NCI-H2196 treated with DMSO at 0.1 percent for 48 hours (cell line): ENCODE results near the gene ARID1B.

Experiments
- DNase-seq: peaks from one replicate; lab custom pipeline; 2025; ENCODE audit not compliant: unreplicated experiment; lab: John Stamatoyannopoulos, UW

ARID1B gene

DNA sequence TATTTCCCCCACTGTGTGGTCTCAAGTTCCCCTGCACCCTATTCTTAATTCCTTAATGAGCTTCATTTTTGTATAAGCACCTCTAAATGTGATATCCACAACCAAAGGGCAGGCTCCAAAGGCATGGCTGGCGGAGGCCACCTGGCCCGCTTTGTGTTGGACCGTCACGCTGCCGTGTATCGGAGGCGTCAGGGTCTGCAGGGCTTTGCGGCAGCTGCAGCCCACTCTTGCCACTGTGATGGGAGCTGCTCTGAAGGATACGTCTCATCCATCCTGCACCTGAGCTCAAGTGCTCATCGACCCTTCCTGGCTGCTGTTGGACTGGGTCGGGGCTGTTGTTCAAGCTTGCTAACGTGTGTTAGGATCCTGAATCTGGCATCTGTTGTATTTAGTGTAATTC is 177.6 kb downstream of the ARID1B start:
- DNase-seq: no peak

DNA sequence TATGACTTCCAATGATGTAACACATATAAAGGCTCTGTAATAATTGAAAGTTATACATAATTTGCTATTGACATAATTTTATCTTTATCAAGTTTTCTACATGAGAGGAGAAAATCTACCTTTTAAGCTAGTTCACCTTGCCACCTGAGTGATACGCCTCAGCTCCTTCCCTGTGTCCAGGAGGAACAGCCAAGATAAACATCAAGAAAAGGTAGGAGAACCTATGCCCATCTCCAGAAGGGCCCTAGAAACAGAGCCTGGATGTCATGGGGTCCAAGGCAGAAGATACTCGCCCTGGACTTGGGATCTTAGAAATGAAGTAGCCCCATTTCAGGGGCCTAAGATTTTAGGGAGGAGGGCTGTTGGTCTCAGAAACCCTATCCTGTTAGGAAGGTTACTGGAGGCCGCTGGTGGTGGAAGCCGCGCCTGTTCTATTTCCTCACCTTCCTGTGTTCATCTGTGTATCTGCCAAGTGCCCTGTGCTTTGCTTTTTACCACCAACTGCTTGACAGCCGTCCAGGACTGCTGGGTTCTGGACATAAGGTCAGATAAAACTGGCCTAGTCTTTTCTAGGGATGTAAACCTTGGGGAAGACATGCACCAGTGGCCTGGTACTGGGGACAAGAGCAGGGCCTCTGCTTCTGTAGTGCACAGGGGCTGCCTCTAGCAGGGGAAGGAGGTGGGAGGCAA is 178.5 kb downstream of the ARID1B start:
- DNase-seq: no peak

DNA sequence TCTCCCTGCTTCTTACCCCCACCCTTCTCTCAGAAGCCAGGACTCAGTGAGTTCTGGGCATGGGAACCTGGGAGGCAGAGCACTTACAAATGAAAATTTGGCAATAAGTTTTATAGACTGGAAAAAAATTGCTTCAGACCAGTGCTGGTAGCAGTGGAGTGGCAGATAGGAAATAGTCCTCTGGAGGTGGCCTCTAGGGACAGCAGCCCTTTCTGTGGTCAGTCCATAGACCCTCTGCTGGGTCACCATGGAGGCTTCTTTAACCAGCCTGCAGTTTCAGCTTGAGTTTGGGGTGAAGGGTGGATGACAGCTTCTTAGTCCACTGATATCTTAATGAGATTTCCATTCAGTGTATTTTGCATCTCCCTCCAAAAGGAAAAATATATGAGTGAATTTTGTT is 179.1 kb downstream of the ARID1B start:
- no peak for DNase-seq

DNA sequence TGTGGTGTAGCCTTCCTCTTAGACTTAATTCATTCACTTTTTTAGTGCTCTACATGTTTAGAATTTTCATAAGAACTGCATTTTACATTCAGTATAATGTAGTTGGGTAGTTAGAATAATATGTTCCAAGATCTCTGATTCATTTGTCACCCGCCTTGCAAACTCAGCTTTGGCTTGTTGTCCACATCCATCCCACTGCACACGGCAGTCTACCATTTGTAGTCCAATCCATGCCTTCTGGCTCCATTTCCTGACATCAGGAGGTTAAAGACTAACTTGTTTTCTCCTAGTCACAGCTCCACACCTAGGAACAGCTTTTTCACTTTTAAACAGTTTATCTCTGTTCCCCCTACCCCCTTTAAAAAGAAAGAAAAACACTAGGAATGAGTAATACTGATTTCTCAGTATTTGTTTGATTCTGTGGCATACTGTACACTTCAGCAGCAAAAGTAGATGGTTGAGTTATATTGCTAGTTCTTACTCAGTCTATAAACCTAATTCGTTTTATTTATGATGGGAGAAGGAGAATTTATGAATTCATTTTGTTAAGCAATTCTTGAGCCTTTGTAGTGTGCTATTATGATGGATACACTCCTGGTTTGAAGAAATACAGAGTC is 180.9 kb downstream of the ARID1B start:
- no peak for DNase-seq

DNA sequence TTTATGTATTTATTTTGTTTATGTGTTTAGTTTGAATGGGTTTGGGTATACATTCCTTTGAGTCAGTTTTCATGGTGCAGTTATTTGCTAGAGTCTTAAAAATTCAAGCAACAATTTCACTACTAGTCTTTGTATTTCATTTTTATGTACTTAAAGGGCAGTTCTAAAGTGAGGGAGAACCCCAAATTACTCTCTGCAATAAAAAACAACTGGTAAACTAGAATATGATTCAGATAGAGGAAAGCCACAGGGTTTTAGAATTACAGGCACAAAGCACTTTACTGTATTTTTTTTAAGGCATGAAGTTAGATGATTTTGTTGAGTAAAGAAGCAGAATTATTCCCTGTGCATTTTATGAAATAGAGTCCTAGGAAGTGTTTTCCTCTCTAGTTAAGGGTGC is 183.3 kb downstream of the ARID1B start:
- no peak for DNase-seq

DNA sequence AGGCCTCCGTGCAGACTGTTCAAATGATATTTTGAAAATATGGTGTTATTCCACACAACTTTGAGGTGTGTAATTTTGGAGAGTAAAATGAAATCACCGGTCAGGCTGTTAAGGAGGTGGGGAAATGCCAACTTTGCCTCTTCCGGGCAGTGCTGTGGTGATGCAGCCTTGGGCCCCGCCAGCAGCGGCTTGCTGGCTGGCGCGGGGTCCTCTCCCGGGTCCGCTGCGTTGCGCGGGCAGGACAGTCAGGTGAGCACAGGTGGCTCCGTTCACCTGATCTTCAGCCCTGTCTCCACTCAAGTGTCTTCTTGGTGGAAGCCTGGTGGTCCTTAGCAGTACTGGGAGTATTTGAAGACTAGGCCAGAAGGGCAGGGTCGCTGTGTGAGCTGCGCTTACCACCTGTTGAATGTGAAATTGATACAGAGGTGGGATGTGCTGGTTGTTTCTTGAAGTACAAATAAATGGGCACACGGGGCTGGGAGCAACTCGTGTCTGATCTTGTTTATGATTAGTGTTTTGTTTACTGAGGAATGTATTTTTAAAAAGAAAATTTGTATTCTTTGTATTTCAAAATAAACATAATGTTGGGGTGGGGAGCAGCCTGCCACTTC is 184.2 kb downstream of the ARID1B start:
- no peak for DNase-seq

DNA sequence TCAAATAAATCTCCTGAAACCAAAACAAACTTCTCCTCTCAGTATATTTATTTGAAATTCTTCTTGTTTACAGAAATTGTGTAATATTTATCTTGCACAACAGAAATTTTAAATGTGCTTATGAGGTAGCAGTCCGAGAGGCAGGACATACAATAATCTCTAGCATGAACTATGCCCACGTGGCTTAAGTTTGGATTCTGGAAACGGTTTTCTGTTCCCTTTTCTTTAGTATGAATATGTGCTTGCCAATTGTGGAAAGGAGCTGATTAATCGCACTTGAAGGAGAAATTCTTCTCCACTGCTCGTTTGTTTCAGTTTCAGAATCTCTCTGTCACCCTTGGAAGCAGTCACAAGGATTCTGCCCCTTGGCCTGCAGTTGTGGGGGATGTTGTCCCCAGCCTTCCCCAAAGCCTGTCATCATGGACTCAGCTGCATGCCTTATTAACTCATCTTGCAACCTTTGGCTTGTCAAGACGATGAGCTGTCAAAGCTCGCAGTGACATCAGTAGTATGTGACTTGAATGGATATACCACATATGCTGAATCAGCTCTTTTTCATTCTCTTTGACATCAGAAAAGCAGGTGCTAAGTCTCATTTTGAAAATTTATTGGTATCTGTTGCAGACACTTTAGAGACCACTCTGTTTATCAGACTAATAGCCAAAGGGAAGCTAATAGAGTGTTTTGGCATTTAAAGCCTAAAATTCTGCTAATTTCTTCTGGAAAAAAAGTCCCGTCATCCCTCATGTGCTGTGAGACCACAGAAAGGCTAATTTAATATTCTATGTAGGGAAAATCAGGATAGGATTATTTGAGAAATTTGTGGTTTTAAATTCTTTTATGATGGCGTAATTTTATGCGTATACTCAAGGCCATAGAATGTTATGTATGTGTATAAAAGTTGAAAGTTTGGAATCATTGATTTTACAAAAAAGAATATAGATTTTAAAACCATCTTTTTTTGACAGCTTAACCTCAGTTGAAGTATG is 186.8 kb downstream of the ARID1B start:
- DNase-seq: no peak

DNA sequence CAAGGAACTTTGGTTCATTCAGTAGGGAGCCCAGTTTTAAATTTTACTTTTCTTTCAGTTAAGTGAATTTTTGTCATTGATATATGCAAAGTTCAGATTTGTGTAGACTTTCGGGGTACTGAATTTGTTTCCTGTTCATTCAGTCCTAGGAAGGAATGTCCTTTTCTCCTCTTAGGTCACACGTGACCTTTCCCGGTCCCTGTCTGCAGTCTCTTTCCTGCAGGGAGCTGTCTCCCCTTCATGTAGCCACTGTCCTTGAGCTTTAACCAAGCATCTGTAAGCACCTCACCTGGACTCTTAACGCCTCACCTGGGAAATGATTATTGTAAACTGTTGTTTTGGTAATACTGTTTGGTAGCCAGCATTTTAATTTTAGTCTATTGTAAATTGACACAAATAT is 190.7 kb downstream of the ARID1B start:
- no peak for DNase-seq

DNA sequence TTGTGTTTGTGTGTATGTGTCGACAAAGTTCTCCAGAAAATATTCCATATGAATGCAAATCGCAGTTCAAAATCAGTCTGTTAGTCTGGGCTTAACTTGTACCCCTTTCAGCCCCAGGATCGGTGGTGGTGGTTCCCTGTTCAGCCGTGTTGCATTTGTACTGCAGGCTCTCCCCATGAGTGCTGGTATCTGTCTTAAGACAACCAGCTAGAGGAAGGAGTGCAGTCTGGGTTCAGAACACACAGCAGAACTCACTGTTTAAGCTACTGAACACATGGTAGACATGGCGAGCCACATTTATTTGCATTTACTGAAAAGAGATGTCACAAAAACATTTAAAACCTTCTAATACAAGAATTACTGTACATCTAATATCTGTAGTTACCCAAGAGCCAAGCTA is 192.1 kb downstream of the ARID1B start:
- DNase-seq: no peak

DNA sequence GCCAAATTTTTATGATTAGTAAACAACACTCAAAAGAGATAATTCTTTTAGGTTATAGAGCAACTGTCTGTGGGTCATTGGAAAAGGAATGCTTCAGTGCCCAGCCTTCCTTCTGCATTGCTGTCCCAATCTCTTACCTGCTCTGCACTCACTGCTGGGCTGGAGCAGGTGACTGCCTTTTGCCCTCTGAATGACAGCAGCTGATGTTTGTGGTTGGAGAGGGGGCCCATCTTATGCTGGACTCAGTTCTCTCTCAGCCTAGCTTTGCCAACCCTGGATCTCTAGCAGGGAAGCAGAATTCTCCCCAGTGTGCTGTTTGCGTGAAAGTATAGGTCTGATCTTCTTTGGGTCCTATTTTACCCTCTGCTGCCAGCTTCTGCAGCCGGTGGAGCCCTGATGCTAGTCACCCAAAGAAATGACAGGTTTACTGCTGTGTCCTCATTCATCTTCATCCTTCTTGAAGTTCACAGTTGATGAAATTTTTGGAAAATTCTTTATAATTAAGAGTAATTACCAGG is 193.5 kb downstream of the ARID1B start:
- no peak for DNase-seq

DNA sequence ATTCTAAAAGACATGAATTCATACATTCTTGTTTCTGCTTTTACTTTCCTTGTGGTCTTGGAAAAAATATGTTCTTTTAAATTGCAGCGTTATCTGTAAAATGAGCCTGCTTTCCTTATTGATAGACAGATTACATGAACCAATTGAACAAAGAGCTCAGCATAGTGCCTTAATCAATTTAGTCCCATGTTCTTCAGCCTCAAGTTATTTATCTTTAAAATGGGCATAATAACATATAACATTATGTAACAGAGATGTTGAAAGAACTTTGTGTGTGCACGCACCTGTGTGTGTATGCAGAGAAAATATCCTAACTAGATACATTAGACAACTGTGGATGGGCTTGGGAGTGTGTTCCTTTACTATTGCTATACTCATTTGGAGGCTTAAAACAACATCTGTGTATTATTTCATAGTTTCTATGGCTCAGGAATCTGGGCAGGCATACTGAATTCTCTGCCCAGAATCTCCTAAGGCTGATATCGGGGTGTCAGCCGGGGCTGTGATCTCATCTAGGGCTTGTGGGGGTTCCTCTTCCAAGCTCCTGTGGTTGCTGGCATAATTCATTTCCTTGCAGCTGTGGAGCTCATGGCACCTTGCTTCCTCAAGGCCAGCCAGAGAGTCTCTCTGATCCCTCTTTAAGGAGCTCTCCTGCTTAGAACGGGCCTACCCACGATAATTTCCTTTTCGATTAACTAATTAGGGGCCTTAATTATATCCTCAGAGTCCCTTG is 194.1 kb downstream of the ARID1B start:
- DNase-seq: no peak

DNA sequence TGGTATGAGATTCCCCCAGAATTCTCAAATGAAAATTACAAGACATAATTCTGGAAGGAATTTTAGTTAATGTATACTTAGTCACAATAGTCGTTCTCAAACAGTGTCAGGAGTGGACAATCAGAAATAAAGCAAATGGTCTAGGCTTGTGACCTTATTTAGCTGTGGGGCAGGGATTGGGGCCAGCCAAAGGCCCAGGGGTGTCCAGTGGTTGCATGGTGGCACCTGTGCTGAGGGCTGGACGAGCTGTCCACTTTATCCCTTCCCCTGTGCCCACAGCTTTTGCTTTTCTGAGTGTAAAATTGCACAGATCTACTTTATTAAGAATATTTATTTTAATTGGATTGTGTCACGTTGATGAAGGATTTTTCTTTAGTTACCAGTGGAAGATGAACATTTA is 195.0 kb downstream of the ARID1B start:
- no peak for DNase-seq

DNA sequence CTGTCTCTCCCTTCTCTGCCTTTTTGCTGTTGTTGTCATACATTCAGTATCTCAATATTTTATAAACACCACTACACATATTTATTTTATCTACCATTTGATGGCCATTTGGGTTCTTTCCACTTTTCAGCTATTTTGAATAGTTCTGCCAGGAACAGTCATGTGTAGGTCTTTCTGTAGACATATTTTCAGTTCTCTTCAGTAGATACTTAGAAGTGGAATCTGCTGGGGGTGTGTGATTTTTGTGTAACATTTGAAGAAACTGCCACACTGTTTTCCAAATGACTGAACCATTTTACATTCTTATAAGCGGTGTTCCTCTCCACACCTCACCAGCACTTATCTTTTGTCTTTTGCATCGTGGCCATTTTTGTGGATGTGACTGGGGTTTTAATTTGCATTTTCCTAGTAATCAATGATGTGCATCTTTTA is 197.7 kb downstream of the ARID1B start:
- no peak for DNase-seq

DNA sequence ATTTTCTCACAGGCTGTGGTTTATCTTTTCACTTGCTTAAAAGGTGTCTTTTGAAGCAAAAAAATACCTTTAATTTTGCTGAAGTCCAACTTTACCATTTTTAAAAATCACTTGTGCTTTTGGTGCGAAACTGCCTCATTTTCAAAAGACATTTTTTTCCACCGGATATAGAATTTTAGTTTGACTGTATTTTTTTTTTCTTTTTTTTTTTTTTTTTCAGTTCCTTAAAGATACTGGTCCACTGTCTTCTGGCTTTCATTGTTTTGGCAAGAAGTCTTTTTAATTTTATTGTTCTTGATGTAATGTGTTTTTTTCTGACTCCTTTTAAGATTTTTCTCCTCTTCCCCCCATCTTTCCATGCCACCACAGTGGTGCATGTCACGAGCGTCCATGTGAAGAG is 198.2 kb downstream of the ARID1B start:
- no peak for DNase-seq

DNA sequence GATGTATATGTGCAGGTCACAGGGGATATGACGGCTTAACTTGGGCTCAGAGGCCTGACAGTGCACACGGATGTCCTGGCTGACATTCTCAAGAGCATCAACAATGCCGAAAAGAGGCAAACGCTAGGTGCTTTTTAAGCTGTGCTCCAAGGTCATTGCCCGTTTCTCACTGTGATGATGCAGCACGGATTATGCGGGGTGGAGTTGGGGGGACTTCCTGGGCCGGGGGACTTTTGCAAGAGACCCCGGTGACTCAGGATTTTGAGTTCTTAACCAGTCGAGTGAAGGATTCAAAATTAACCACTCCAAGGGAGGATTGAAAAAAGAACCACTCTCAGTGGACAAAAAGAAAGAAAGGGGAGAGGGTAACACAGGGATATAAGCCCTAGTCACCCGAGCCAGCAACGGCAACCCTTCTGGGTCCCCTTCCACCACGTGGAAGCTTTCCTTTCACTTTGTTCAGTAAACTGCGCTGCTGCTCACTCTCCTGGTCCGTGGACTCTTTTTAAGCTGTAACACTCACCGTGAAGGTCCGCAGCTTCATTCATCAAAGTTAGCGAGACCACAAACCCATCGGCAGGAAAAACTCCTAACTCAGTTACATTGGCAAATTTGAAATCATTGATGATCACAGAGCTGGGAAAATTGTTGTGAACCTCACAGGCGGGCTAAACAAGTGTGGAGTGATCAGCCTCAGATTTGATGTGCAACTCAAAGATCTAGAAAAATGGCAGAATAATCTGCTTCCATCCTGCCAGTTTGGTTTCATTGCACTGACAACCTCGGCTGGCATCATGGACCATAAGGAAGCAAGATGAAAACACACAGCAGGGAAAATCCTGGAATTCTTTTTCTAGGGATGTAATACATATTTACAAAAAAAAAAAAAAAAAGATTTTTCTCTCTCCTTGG is 199.3 kb downstream of the ARID1B start:
- DNase-seq: no peak

DNA sequence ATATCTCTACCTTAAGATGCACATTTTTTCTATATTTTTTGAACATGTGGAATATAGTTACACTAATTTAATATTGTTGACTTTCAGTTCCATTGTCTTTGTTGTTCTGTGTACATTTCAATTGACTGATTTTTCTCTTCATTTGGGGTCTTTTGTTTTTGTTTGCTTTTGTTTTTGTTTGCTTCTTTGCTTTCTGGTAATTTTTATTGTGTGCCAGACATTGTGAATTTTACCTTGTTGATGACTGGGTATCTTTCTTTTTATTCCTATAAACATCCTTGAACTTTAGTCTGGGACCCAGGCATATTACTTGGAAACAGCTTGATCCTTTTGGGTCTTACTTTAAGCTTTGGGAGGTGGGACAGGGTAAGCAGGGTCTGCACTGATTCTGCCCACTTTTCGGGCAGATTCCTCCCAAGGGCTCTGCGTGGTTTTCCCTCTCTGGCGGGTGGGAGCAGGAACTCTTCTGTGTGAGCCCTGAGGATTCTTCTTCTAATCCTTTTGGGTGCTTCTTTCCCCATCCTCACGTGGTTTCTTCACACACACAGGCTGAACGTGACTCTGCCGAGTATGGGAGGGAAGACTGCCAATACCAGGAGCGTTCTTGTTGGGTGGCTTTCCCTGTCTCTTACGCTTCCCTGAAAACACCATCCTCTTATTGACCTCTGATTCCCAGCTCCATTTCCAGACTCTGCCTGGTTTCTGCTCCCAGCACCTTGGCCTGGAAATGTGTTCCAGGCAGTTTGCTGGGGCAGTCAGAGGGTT is 200.5 kb downstream of the ARID1B start:
- no peak for DNase-seq

DNA sequence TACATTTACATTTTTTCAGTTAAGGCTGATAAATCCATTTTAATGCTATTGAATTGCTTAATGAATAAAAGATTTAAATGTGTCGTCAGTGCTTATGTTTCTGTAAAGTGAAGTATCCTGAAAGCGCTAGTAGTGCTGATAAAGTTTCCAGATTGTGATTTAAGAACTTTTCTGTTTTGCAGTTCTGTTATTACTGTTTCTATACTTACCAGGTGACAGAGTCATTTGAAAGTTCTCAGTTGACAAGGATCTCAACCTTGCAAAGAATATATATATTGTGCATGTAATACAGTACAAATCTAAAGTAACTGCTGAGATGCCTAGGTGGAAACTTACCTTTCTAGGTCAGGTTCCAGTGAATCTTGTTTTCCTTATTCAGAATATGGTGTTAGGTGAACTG is 201.8 kb downstream of the ARID1B start:
- no peak for DNase-seq

DNA sequence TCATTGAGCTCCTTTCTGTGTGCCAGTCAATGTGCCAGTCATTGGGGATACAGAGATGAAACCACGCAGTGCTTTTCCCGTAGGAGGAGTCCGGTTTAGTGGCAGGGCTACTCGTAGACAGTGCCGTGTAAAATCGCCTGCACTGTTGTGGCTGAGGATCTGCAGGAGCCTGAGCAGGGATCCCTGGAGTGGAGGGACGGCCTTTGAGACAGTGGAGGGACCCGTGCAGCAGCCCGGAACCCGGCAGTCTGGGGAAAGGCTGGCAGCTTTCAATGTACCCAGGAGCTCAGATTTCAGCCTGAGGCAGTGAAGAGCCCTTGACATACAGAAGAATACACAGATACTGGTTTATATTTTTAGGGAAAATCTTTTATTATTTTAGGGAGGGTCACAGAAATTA is 203.3 kb downstream of the ARID1B start:
- peak; percentile 10 for DNase-seq

DNA sequence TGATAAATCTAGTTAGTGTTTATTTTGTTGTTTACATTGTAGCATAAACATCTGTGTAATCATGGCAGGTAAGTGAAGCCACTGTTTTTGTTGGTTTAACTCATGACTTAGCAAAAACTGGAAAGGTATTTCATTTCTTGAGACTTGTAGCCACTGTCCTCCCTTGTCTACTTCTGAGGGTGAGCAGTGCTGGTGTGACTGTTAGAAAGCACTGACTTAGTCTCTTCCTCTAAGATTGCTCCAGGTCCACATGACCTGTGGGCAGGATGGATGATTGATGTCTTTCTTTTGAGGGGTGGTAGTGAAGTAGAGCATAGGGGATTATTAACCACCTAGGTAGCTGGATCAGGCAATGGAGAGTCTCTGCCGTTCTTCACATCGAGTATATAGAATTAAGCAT is 203.8 kb downstream of the ARID1B start:
- no peak for DNase-seq
